ENCODE data around the gene WLS.

The WLS gene

GRCh38 chr1:68197891-68198290 lies 34.4 kb downstream of the WLS start:
- no peaks in the 10 kb centered on the region for H3K27me3 ChIP-seq (ENCODE audit: insufficient read depth, low read depth, severe bottlenecking)
- H3K9me3 ChIP-seq (ENCODE audit: severe bottlenecking), result no peaks in the 10 kb centered on the region
- no peak for TF ChIP-seq CTCF (IDR thresholded peaks at IDR 0.05; ENCODE audit: low read depth, low read length)
- DNase-seq, result no peak
- H3K27ac ChIP-seq, result no peak overlapping the region
- no peak overlapping the region for H3K4me3 ChIP-seq (ENCODE audit: low read depth, low read length)
- no peaks in the 10 kb centered on the region for H3K36me3 ChIP-seq

GRCh38 chr1:68197461-68197860 lies 34.9 kb downstream of the WLS start:
- Histone ChIP-seq H3K9me3 (ENCODE audit: severe bottlenecking) (no peaks in the 10 kb centered on the region), H3K36me3 (no peaks in the 10 kb centered on the region), H3K27ac (no peak overlapping the region), H3K27me3 (ENCODE audit: insufficient read depth, low read depth, severe bottlenecking) (no peaks in the 10 kb centered on the region), H3K4me3 (ENCODE audit: low read depth, low read length) (no peak overlapping the region)
- no peak for TF ChIP-seq CTCF (IDR thresholded peaks at IDR 0.05; ENCODE audit: low read depth, low read length)
- DNase-seq, result no peak

- no peak overlapping the region for H3K4me3 ChIP-seq (ENCODE audit: low read depth, low read length)
- H3K36me3 ChIP-seq, result no peaks in the 10 kb centered on the region
- H3K27me3 ChIP-seq (ENCODE audit: insufficient read depth, low read depth, severe bottlenecking), result no peaks in the 10 kb centered on the region
- H3K27ac ChIP-seq, result no peak overlapping the region
- TF ChIP-seq CTCF (IDR thresholded peaks at IDR 0.05; ENCODE audit: low read depth, low read length), result no peak
- DNase-seq, result no peak
- H3K9me3 ChIP-seq (ENCODE audit: severe bottlenecking), result no peaks in the 10 kb centered on the region
Measured at GRCh38 chr1:68196676-68197075, 35.6 kb downstream of the WLS start.

GRCh38 chr1:68191717-68192116 lies 40.6 kb downstream of the WLS start:
- no peak for TF ChIP-seq CTCF (IDR thresholded peaks at IDR 0.05; ENCODE audit: low read depth, low read length)
- H3K36me3 ChIP-seq, result no peaks in the 10 kb centered on the region
- no peak overlapping the region for H3K27ac ChIP-seq
- DNase-seq, result no peak
- no peaks in the 10 kb centered on the region for H3K9me3 ChIP-seq (ENCODE audit: severe bottlenecking)
- H3K4me3 ChIP-seq (ENCODE audit: low read depth, low read length), result no peak overlapping the region
- H3K27me3 ChIP-seq (ENCODE audit: insufficient read depth, low read depth, severe bottlenecking), result no peaks in the 10 kb centered on the region

GRCh38 chr1:68188644-68189340 lies 43.5 kb downstream of the WLS start:
- Histone ChIP-seq H3K27ac (no peak overlapping the region), H3K36me3 (no peaks in the 10 kb centered on the region), H3K27me3 (ENCODE audit: insufficient read depth, low read depth, severe bottlenecking) (no peaks in the 10 kb centered on the region), H3K4me3 (ENCODE audit: low read depth, low read length) (no peak overlapping the region), H3K9me3 (ENCODE audit: severe bottlenecking) (no peaks in the 10 kb centered on the region)
- no peak for DNase-seq
- TF ChIP-seq CTCF (IDR thresholded peaks at IDR 0.05; ENCODE audit: low read depth, low read length), result no peak

- Histone ChIP-seq H3K36me3 (no peaks in the 10 kb centered on the region), H3K27ac (no peak overlapping the region), H3K9me3 (ENCODE audit: severe bottlenecking) (no peaks in the 10 kb centered on the region), H3K4me3 (ENCODE audit: low read depth, low read length) (no peak overlapping the region), H3K27me3 (ENCODE audit: insufficient read depth, low read depth, severe bottlenecking) (no peaks in the 10 kb centered on the region)
- TF ChIP-seq CTCF (IDR thresholded peaks at IDR 0.05; ENCODE audit: low read depth, low read length), result no peak
- no peak for DNase-seq
Measured at GRCh38 chr1:68188060-68188538, 44.2 kb downstream of the WLS start.

All from WERI-Rb-1 (cell line).